ENCODE results near the gene BMAL1.

BMAL1 gene

GRCh38 chr11:13283636-13284035 lies 6.0 kb downstream of the BMAL1 start:
- H3K9ac ChIP-seq (ENCODE audit: insufficient read length), result no peak overlapping the region
- no peak for TF ChIP-seq POLR2AphosphoS5 (IDR thresholded peaks at IDR 0.05; ENCODE audit: borderline replicate concordance, low read depth, low read length)
- TF ChIP-seq EZH2 (IDR thresholded peaks at IDR 0.05), result no peak
- TF ChIP-seq FOXP2 (optimal IDR thresholded peaks at IDR 0.05; ENCODE audit: control extremely low read depth, extremely low read length, insufficient read depth), result no peak
- no peaks in the 10 kb centered on the region for H3K36me3 ChIP-seq (ENCODE audit: insufficient read depth, low read length)
- H3K4me3 ChIP-seq, result no peak overlapping the region
- no peaks in the 10 kb centered on the region for H3K9me3 ChIP-seq (ENCODE audit: low read depth, low read length)
- H3K27ac ChIP-seq, result no peak overlapping the region
- DNase-seq (ENCODE audit: low read depth, low spot score), result no peak

- H3K27ac ChIP-seq, result no peak overlapping the region
These were observed 7.4 kb downstream of the BMAL1 start for GRCh38 chr11:13284776-13285588.

GRCh38 chr11:13286279-13286821 lies 8.8 kb downstream of the BMAL1 start:
- Histone ChIP-seq H3K36me3 (ENCODE audit: insufficient read depth, low read length) (no peaks in the 10 kb centered on the region), H3K9ac (ENCODE audit: insufficient read length) (no peak overlapping the region), H3K27ac (no peak overlapping the region), H3K4me3 (no peak overlapping the region), H3K9me3 (ENCODE audit: low read depth, low read length) (no peaks in the 10 kb centered on the region)
- TF ChIP-seq FOXP2 (optimal IDR thresholded peaks at IDR 0.05; ENCODE audit: control extremely low read depth, extremely low read length, insufficient read depth), result no peak
- TF ChIP-seq EZH2 (IDR thresholded peaks at IDR 0.05), result no peak
- TF ChIP-seq POLR2AphosphoS5 (IDR thresholded peaks at IDR 0.05; ENCODE audit: borderline replicate concordance, low read depth, low read length), result no peak
- DNase-seq (ENCODE audit: low read depth, low spot score), result no peak

More at GRCh38 chr11:13284776-13285588, 7.4 kb downstream of the BMAL1 start:
- no peaks in the 10 kb centered on the region for H3K36me3 ChIP-seq (ENCODE audit: insufficient read depth, low read length)
- DNase-seq (ENCODE audit: low read depth, low spot score), result no peak
- no peaks in the 10 kb centered on the region for H3K9me3 ChIP-seq (ENCODE audit: low read depth, low read length)
- H3K4me3 ChIP-seq, result no peak overlapping the region
- TF ChIP-seq FOXP2 (optimal IDR thresholded peaks at IDR 0.05; ENCODE audit: control extremely low read depth, extremely low read length, insufficient read depth), result no peak
- TF ChIP-seq POLR2AphosphoS5 (IDR thresholded peaks at IDR 0.05; ENCODE audit: borderline replicate concordance, low read depth, low read length), result no peak
- no peak for TF ChIP-seq EZH2 (IDR thresholded peaks at IDR 0.05)
- H3K9ac ChIP-seq (ENCODE audit: insufficient read length), result no peak overlapping the region

DNA sequence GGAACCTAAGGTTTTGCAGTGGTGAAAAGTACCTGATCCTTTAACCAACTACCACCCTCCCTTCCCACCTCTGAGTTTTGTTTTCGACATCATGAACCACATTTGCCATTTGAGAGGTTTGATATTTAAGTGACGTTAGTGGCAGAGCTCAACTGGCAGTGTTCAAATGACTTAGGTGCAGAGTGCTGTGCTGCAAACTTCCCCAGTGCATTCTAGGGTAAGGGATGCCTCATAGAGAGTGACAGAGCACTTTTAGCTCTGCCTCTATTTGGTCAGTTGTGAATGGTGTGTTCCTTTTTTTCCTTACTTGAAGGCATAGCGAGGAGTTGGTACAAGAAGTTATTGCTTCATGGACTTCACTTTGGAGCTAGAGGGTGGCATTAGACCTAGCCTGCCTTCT lies 9.4 kb downstream of the BMAL1 start:
- no peaks in the 10 kb centered on the region for H3K9me3 ChIP-seq (ENCODE audit: low read depth, low read length)
- no peak for DNase-seq (ENCODE audit: low read depth, low spot score)
- no peak overlapping the region for H3K4me3 ChIP-seq
- no peak overlapping the region for H3K9ac ChIP-seq (ENCODE audit: insufficient read length)
- no peaks in the 10 kb centered on the region for H3K36me3 ChIP-seq (ENCODE audit: insufficient read depth, low read length)
- H3K27ac ChIP-seq, result no peak overlapping the region
- no peak for TF ChIP-seq FOXP2 (optimal IDR thresholded peaks at IDR 0.05; ENCODE audit: control extremely low read depth, extremely low read length, insufficient read depth)
- TF ChIP-seq POLR2AphosphoS5 (IDR thresholded peaks at IDR 0.05; ENCODE audit: borderline replicate concordance, low read depth, low read length), result no peak
- TF ChIP-seq EZH2 (IDR thresholded peaks at IDR 0.05), result no peak

GRCh38 chr11:13287681-13288080 lies 10.1 kb downstream of the BMAL1 start:
- DNase-seq (ENCODE audit: low read depth, low spot score), result no peak
- Histone ChIP-seq H3K4me3 (no peak overlapping the region), H3K36me3 (ENCODE audit: insufficient read depth, low read length) (no peaks in the 10 kb centered on the region), H3K27ac (no peak overlapping the region), H3K9ac (ENCODE audit: insufficient read length) (no peak overlapping the region), H3K9me3 (ENCODE audit: low read depth, low read length) (no peaks in the 10 kb centered on the region)
- no peak for TF ChIP-seq FOXP2 (optimal IDR thresholded peaks at IDR 0.05; ENCODE audit: control extremely low read depth, extremely low read length, insufficient read depth)
- no peak for TF ChIP-seq EZH2 (IDR thresholded peaks at IDR 0.05)
- no peak for TF ChIP-seq POLR2AphosphoS5 (IDR thresholded peaks at IDR 0.05; ENCODE audit: borderline replicate concordance, low read depth, low read length)

DNA sequence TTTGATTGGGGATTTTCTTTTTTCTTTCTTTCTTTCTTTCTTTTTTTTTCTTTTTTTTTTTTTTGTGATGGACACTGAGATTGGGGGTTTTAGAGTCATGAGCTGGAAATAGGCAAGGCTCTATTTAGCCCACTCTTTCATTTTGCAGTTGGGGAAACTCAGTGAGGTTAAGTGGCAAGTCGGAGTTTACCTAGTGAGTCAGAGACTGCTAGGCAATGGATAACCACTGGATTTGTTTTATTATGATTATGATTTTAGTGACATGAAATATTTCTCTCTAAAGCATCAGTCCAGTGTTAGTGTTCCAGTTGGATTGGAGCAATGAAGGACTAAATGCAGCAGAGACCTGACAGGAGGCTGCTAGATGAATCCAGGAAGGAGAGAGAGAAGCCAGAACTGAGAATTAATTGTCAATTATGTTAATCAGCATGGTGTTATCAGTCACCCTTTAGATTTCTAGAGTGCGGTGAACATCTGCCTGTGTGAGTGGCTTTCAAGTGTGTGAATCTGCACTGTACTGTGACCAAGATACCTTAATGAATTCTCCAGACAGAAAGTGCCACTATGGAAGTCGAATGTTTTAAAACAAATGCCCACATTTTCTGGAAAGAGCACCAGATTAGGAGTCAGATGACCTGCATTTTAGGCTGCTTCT lies 10.9 kb downstream of the BMAL1 start:
- no peaks in the 10 kb centered on the region for H3K36me3 ChIP-seq (ENCODE audit: insufficient read depth, low read length)
- DNase-seq (ENCODE audit: low read depth, low spot score), result no peak
- no peak overlapping the region for H3K9ac ChIP-seq (ENCODE audit: insufficient read length)
- no peak for TF ChIP-seq FOXP2 (optimal IDR thresholded peaks at IDR 0.05; ENCODE audit: control extremely low read depth, extremely low read length, insufficient read depth)
- TF ChIP-seq POLR2AphosphoS5 (IDR thresholded peaks at IDR 0.05; ENCODE audit: borderline replicate concordance, low read depth, low read length), result no peak
- TF ChIP-seq EZH2 (IDR thresholded peaks at IDR 0.05), result no peak
- H3K27ac ChIP-seq, result no peak overlapping the region
- H3K9me3 ChIP-seq (ENCODE audit: low read depth, low read length), result no peaks in the 10 kb centered on the region
- H3K4me3 ChIP-seq, result no peak overlapping the region

- DNase-seq (ENCODE audit: low read depth, low spot score), result no peak
- Histone ChIP-seq H3K9me3 (ENCODE audit: low read depth, low read length) (no peaks in the 10 kb centered on the region), H3K4me3 (no peak overlapping the region), H3K27ac (no peak overlapping the region), H3K9ac (ENCODE audit: insufficient read length) (no peak overlapping the region), H3K36me3 (ENCODE audit: insufficient read depth, low read length) (no peaks in the 10 kb centered on the region)
- TF ChIP-seq EZH2 (IDR thresholded peaks at IDR 0.05) (no peak), POLR2AphosphoS5 (IDR thresholded peaks at IDR 0.05; ENCODE audit: borderline replicate concordance, low read depth, low read length) (no peak), FOXP2 (optimal IDR thresholded peaks at IDR 0.05; ENCODE audit: control extremely low read depth, extremely low read length, insufficient read depth) (no peak)
These were observed 11.5 kb downstream of the BMAL1 start for GRCh38 chr11:13289081-13289480.

GRCh38 chr11:13290221-13290980 lies 12.8 kb downstream of the BMAL1 start:
- H3K36me3 ChIP-seq (ENCODE audit: insufficient read depth, low read length), result no peaks in the 10 kb centered on the region
- no peak for TF ChIP-seq EZH2 (IDR thresholded peaks at IDR 0.05)
- no peak for TF ChIP-seq FOXP2 (optimal IDR thresholded peaks at IDR 0.05; ENCODE audit: control extremely low read depth, extremely low read length, insufficient read depth)
- TF ChIP-seq POLR2AphosphoS5 (IDR thresholded peaks at IDR 0.05; ENCODE audit: borderline replicate concordance, low read depth, low read length), result no peak
- DNase-seq (ENCODE audit: low read depth, low spot score), result no peak
- H3K9me3 ChIP-seq (ENCODE audit: low read depth, low read length), result no peaks in the 10 kb centered on the region
- no peak overlapping the region for H3K27ac ChIP-seq
- H3K4me3 ChIP-seq, result no peak overlapping the region
- no peak overlapping the region for H3K9ac ChIP-seq (ENCODE audit: insufficient read length)
